ENCODE results near the gene SLC15A4.

DNA sequence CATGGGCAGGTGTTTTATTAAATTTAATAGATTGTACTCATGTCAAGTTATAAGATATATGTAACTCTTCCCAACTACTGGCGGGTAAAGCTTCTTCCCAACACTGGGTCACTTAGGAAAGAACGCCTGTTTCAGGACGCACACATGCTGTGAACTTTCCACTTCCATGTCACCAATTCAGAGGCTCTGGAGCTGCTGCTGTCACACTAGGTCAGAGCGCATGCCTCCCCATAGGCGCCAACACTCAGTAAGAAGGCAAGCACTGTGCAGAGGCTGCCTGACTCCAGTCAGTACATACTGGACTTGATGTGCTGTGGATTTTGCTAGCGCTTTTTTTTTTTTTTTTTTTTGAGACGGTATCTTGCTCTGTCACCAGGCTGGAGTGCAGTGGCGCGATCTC is 17.2 kb downstream of the SLC15A4 start:
- TF ChIP-seq, protein P1, sequence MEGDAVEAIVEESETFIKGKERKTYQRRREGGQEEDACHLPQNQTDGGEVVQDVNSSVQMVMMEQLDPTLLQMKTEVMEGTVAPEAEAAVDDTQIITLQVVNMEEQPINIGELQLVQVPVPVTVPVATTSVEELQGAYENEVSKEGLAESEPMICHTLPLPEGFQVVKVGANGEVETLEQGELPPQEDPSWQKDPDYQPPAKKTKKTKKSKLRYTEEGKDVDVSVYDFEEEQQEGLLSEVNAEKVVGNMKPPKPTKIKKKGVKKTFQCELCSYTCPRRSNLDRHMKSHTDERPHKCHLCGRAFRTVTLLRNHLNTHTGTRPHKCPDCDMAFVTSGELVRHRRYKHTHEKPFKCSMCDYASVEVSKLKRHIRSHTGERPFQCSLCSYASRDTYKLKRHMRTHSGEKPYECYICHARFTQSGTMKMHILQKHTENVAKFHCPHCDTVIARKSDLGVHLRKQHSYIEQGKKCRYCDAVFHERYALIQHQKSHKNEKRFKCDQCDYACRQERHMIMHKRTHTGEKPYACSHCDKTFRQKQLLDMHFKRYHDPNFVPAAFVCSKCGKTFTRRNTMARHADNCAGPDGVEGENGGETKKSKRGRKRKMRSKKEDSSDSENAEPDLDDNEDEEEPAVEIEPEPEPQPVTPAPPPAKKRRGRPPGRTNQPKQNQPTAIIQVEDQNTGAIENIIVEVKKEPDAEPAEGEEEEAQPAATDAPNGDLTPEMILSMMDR (conservative IDR thresholded peaks at IDR 0.05; ENCODE audit: low read length), result no peak
- no peak for TF ChIP-seq EZH2phosphoT487 (IDR thresholded peaks at IDR 0.05; ENCODE audit: borderline replicate concordance, low read depth, low read length)
